GOT3 (cell line): ENCODE measurements around the gene ZNF550.

Source experiments
- DNase-seq: peaks from one replicate; lab custom pipeline; 2025; ENCODE audit warnings: mixed read lengths; lab: John Stamatoyannopoulos, UW

The ZNF550 gene

GRCh38 chr19:57559404-57560025 is at the start of gene ZNF550:
ZNF550 (minus strand) TSS chr19:57559863; CDS start chr19:57559682, 181 bp downstream.
- DNase-seq = peak; percentile 44

GRCh38 chr19:57606931-57607330 is 47.3 kb upstream of the ZNF550 start:
- DNase-seq = no peak

DNA sequence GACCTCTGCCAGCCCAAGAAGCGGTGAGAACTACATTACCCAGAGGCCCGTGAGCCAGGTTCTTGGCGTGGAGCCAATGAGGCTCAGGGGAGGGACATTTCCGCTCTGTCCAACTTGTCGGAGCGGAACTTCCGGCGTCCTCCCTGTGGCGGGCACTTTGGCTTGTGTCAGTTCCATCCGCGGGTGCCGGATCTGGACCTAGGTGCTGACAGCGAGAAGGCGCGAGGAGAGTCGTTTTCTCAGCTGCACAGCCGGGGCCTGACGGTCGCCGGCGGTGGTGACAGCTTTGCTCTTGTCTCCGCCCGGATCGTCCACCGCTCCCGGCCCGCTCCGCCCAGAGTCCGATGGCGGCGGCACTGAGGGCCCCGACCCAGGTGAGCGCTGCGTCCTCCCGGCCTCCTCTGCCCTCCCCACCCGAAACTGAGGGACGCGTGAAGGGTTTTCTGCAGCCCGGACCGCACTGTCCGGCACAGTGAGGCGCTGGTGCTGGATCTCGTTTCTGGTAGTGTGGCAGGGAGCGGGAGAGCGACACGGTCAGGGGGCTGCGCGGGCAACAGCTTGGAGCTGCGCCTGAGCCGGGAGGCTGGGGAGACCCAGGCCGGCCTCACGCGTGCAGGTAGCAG is 40.2 kb upstream of the ZNF550 start, which contains the start of gene ZNF530:
Gene ZNF530 (plus strand): TSS at position 125 of the 623 bp plus-strand sequence. CDS start 4,461 bp downstream, outside the sequence.
- peak; percentile 24 for DNase-seq

- DNase-seq = no peak
These were observed 39.7 kb upstream of the ZNF550 start for GRCh38 chr19:57599377-57599760.

- DNase-seq = no peak
These were observed 27.9 kb upstream of the ZNF550 start for GRCh38 chr19:57587529-57587928.

- DNase-seq = no peak
These were observed 24.1 kb upstream of the ZNF550 start, which contains the start of gene ZIK1 for GRCh38 chr19:57583521-57584416. ZIK1 (plus strand) TSS chr19:57584145; CDS start chr19:57584357, 212 bp downstream.

DNA sequence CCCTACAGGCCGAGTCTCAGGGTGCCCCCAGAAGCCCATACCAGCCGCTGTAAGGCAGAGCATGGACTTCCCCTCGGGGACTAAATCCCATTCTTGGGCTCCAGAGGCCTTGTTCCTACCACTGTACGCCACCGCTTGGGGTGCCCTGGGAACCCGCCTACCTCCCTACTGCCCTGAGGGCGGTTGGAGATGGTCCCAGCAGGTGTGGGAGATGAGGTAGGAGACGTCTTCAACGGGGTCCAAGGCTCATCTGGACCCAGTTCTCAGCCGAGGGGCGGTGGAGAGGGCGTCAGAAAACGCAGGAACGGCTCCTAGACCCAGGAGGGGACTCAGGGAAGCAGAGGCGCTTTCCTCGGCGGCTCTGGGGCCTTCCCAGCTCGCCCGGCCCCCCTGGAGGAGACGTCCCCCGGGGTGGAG is 23.4 kb upstream of the ZNF550 start:
- DNase-seq = no peak

DNA sequence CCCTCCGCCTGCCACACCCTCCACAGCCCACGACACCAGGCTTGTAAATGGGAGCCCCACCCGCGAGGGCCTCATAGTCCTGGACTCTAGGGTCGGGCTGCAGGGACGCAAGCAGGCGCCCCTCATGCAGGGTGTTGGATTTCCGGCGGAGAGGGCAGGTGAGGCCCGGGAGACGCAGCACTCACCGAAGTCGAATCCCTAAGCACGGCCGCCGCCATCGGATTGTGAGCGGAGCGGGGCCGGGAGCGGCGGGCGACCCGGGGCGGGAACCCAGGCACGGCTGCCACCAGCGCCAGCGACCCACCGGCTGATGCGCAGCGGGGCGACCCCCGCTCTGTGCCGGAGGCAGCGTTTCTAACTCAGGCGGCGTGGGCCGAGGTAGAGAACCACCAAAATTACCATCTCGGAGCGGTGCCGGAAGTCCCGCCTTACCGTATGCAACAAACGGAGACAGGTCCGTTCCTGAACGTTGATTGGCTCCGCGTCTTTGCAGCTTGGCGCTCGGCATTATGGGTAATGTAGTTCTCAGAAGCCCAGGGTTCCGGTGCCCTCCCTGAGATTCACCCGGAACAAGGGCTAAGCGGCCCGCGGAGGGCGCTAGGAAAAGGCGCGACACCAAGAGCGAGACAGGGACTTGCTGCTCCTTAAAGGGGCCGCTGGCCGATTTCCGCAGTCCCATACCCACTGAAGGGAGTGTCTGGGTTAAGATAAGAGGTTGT is 19.0 kb upstream of the ZNF550 start, which contains the start of gene ZNF416:
Gene ZNF416 (minus strand): TSS at position 425 of the 719 bp plus-strand sequence. CDS start 207 bp downstream, at position 218.
- peak; percentile 68 for DNase-seq

DNA sequence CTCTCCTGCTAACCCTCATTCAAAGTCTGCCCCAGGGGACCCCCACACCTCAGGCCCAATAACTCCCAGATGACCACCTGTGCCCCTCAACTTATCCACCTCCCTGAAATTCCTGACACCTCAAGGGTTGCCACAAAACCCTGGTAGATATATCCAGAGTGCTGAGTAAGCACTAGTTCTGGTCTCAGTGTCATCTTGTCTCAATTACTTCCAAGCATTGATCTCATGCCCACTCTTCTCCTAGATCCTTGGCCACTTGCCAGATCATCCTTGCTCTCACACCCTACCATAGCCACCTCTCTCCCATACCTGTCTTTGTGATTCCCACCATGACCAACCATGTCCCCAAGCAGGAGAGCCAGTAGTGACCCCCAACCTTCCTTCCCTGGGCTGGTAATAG is 17.0 kb upstream of the ZNF550 start:
- DNase-seq = no peak

DNA sequence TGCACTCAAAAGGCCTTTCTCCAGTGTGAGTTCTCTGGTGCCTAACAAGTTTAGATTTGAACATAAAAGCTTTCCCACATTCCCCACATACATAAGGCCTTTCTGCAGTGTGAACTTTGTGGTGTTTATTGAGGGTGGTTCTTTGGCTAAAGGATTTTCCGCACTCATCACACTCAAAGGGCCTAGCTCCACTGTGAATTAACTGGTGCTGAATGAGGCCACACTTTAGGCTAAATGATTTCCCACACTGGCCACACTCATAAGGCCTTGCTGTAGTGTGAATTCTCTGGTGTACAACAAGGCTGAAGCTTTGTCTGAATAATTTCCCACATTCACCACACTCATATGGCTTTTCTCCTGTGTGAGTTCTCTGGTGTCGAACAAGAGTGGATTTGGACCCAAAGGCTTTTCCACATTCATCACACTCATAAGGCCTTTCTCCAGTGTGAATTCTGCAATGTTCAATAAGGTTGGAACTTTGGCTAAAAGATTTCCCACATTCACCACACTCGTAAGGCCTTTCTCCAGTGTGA is 12.8 kb upstream of the ZNF550 start:
- DNase-seq = no peak

GRCh38 chr19:57570707-57571106 is 11.0 kb upstream of the ZNF550 start:
- no peak for DNase-seq

DNA sequence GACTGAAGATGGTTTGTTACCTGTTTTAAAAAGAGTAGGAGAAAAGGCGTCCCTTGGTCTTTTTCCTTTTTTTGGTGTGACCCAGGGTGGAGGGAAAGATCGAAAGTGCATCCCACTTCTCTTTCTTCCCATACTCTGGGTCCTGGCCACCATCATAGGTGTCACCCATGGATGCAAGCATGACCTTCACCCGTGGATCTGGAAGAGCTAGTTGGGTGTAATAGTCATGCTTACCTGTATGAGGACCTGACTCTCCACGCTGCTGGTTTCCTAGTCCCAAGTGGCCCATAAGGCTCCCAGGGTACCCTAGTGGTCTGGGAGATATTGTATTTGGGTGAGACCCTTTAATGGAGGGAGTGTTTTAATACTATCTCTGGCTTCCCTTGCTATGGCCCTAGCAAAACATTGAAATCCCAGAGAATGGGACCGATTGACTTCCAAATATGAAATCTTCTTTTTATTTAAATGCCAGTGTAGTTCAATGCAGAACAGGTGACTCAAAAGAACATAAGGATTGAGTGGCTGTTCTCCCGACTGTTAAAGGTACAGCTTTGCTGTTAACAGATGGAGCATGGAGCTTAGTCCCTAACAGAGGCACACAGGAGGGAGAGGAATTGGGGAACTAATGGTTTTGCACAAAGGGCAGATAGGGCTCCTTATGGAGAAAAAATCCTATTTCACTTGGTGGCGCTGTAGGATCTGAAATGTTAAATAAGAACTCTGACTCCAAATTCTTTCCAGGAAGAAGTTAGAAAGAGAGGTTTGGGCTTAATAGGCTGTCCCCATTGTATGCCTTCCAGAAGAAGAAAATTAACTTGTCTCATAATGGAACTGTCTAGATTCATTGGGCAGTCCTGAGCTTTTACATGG is 7.0 kb upstream of the ZNF550 start:
- no peak for DNase-seq

GRCh38 chr19:57563547-57563946 is 3.9 kb upstream of the ZNF550 start:
- no peak for DNase-seq

DNA sequence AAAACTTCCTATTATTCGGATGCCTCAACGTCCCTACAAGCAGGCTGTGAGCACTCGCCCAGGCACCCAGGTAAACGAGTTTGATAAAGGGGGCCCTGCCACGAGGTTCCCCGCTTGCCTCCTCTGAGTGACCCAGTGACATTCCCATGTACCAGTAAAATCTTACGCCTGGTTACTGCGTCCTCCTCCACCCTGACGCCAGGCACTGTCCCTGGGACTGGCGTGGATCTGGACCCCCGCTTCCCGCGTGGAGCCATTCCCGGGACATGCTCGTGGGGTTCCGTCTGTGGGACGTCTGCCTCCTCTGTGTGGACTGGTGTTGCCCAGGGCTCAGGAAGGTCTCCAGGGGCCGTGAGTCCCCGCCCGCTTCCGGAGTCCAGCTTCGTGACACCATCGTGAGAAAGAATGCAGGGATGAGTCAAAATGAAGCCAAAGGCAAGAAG is 407 bp upstream of the ZNF550 start:
- DNase-seq = no peak

GRCh38 chr19:57559008-57559403 is 657 bp downstream of the ZNF550 start:
- no peak for DNase-seq

GRCh38 chr19:57558525-57558924 is 1.1 kb downstream of the ZNF550 start:
- no peak for DNase-seq

DNA sequence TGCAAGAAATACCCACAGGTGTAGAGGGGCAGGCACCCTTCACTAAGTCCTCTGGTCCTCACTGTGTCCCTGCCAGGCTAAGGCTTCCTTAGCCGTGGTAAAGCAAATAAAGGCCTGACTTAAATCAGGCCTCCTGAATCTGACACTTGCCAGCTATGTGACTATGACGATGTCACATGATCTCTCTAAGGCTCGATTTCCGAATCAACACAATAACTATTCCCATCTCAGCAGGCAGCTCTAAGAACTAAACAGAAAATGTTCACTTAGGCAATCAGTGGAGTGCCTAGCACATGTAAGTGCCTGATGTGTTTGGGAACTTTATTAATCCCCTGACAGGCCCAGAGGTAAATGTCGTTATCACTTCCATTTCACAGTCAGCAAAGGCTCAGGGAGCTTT is 2.0 kb downstream of the ZNF550 start:
- DNase-seq = no peak

DNA sequence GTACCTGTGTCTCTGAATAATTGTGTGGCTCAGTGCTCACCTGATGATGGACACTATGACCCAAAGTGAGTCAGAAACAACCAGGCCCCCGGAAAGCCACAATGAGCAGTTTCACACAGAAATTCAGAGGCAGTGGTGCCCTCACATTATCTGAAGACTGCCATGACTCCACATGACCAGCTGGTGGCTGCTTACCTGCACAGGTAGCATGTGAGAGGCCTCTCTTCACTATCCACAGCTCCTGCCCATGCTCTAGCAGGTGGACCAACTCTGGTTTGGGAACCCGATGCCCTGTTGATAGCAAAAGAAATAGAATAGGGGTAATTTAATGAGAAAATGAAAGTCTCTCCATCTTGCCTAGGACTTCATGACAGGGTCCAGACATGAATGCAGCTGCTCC is 7.2 kb downstream of the ZNF550 start:
- no peak for DNase-seq

- DNase-seq = no peak
These were observed 13.2 kb downstream of the ZNF550 start for GRCh38 chr19:57546513-57546912.

GRCh38 chr19:57537953-57538547 is 21.6 kb downstream of the ZNF550 start:
- DNase-seq = no peak
